NK-92 (cell line): ENCODE measurements around the gene ENTPD2.
"Not testable (repeated sequence)": the region's sequence is repeated elsewhere in the genome, so short reads cannot be mapped to it uniquely, and the experiment has no call there.

Experiments used
- DNase-seq: peaks from one replicate; lab custom pipeline; 2025; ENCODE audit not compliant: unreplicated experiment; lab: John Stamatoyannopoulos, UW

ENTPD2 gene

DNA sequence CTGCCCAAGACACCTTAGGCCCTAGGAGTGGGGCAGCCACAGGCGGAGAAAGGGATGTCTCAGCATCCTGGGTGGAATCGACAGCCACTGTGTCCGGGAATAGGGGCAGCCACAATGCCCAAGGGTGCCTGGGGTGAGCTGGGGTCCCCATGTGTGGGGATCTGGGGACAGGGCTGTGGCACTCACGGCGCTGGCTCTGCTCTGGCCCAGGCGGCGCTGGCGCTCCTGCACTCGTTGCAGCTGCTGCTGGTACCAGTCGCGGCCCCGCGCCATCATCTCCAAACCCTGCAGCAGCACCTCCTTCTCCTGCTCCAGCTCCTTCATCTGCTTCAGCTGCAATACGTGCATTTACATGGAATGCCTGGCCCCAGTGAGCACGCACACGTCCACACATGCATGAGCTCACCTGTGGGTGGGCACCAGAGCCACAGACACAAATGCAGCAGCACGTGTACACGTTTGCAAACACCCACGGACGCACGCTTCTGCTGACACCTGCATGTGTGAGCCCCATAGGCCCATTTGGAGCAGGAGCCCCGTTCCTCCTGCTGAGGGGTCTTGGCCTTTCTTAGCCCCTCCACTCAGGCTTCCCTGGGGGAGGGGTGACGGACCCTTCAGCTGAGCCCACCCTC, 11.6 kb upstream of the ENTPD2 start:
- no peak for DNase-seq

- DNase-seq = no peak
Measured at GRCh38 chr9:137064880-137065164, 11.0 kb upstream of the ENTPD2 start.

GRCh38 chr9:137064027-137064879, 10.4 kb upstream of the ENTPD2 start:
- DNase-seq = no peak

DNA sequence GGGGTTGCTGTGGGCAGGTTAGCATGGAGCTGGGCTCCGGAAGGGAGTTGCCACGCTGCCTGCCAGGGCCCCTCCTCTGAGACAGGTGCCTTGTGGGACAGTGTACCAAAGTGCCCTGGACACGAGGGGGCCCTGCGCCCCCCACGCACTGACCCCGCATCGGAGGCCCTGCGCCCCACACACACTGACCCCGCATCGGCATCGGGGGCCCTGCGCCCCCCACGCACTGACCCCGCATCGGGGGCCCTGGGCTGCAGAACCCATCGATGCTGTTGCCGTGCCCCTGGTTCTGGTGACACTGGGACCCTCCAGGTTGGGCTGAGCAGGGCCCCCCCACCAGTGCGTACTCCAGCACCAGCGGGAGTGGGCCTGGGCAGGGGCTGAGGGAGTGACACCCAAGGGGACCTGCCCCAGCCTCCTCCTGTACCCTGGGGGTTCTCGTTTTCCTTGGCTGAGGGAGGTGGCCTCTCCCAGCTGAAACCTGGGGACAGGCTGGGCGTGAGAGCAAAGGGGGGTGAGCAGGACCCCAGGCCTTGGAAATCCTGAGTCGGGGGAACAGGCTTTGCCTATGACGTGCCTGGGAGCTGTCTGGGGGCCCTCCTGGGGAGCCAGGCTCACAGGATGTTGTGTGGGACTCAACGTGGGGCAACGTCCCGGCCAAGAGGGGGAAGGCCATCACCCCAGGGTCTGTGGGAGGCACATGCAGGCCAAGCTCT, 9.6 kb upstream of the ENTPD2 start:
- no peak for DNase-seq

GRCh38 chr9:137062798-137063197, 8.9 kb upstream of the ENTPD2 start:
- not testable (repeated sequence) for DNase-seq

GRCh38 chr9:137062384-137062783, 8.5 kb upstream of the ENTPD2 start:
- no peak for DNase-seq

DNA sequence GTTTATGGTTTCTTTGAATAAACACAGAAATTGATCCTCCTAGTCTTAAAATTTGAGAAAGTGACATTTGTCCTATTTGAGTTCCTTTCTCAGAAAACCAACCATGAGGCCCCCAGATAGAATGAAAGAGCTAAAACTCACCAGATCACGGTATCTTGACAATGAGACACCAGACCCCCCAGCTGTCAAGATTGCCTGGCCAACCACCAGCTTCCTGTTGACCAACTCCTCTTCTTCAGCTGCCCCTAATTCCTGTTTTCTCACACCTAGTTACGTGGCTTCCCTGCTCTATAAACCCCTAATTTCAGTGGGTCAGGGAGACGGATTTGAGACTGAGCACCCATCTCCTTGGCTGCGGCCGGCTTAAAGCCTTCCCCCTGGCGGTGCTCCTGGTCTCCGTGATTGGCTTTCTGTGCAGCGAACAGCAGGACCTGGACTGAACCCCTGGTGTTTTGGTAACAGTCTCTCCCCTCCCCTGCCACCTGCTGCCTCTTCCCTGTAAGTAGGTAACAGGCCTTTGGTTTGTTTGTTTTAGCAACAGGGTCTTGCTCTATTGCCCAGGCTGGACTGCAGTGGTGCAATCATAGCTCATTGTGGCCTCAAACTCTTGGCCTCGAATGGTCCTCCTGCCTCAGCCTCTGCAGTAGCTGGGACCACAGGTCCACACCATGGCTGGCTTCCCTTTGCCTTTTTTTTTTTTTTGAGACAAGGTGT, 4.8 kb upstream of the ENTPD2 start:
- DNase-seq = no peak

DNA sequence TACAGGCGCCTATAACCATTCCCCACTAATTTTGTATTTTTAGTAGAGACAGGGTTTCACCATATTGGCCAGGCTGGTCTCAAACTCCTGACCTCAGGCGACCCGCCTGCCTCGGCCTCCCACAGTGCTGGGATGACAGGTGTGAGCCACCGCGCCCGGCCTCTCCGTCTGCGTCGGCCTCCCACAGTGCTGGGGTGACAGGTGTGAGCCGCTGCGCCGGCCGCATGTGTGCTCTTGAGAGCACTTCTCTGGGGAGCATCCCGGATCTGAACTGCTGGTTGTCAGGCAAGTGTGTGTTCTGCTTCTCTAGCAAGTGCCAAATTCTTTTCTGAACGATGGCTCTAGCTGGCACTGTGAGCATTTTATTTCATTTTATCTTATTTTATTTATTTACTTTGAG, 3.7 kb upstream of the ENTPD2 start:
- no peak for DNase-seq

- DNase-seq = no peak
Measured at GRCh38 chr9:137056739-137057415, 3.0 kb upstream of the ENTPD2 start.

- DNase-seq = no peak
Measured at GRCh38 chr9:137055385-137056364, 1.8 kb upstream of the ENTPD2 start.

- no peak for DNase-seq
Measured at GRCh38 chr9:137054932-137055384, 1.1 kb upstream of the ENTPD2 start.

DNA sequence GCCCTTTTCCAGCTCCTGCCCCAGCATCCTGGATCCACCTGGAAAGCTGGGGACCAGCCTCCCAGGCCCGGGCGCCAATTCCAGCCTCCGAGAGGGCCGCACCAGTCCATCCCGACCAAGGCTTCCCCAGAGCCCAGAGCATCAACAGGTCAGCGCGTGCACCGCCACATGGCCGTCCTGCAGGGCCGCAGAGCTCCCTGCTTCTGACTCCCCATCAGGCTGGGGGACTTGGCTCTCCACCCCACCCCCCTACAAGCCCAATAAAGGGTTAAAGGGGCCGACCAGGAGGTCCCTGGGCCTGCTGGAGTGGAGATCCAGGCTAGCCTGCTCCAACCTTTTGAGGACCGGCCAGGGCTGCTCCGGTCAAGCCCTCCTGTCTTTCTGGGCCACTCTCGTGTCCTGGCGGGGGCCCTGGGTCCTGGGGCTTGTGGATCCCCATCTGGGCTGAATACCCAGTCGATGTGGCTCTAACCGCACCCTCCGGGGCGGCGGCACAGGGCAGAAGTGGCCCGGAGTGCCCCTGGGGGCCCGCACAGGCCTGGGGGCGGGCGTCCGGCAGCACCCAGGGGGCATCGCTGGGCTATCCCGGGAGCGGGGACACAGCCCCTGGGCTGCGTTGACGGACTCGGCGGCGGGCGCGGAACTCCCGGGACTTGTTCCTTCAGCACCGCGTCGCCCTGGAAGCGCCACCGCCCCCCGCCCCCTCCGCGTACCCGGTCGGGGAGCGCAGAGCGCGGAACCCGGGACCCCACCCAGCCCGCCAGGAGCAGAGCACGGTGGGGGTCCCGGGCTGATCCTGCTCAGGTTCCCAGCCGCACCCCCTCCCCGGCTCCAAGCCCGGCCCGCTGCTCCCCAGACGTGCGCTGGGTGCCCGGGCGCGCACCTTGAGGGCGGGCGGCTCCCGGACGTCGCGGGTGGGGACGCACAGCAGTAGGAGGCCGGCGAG, 590 bp downstream of the ENTPD2 start:
- DNase-seq = no peak

GRCh38 chr9:137052293-137052692, 1.6 kb downstream of the ENTPD2 start:
- DNase-seq = no peak

- DNase-seq = no peak
Measured at GRCh38 chr9:137051145-137051724, 2.6 kb downstream of the ENTPD2 start.

DNA sequence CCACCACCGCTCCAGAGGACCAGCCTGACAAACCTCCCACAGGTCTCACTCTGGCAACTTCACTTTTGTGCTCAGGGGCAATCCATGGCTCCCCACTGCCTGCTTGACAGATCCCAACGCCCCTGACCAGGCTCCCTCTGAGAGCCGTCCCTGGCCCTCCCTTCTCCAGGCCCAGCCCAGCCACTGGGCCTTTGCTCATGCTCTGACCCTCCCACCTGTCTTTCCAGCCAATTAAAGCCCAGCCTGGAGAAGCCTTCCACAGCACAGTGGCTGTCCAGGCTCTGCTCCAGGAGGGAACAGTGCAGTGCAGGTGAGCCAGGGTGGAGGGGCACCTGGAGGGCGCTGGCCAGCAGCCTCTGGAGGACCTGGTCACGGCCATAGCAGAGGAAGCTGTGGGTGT, 3.3 kb downstream of the ENTPD2 start:
- DNase-seq = no peak

- no peak for DNase-seq
Measured at GRCh38 chr9:137049544-137050449, 4.1 kb downstream of the ENTPD2 start.
